Activated CD4-positive, alpha-beta T cell treated with anti-CD3 and anti-CD28 coated beads, Interleukin-2, amount 50 U/mL, for 24 hours (primary cell): ENCODE results near the gene WNK1.
"Not testable (repeated sequence)": the region's sequence is repeated elsewhere in the genome, so short reads cannot be mapped to it uniquely, and the experiment has no call there.

ENCODE experiments used
- DNase-seq, 2 donors: peaks; one replicate each; pipeline ENCODE4 v3.0.0-alpha.2; 2020; ENCODE audit warnings: low read depth in 1 of 2, low spot score in 1 of 2

WNK1 gene

DNA sequence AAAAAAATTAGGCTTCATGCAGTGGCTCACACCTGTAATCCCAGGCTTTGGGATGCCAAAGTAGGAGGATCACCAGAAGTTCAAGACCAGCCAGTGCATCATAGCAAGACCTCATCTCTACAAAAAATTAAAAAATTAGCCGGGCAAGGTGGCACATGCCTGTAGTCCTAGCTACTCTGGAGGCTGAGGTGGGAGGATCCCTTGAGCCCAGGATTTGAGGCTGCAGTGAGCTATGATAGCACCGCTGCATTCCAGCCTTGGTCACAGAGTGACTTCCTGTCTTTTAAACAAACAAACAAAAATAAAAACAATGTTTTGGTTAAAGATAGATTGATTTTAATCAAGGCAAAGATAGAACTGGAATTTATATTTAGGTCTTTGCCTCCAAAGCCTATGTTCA, 60.6 kb downstream of the WNK1 start:
- no peak for DNase-seq

DNA sequence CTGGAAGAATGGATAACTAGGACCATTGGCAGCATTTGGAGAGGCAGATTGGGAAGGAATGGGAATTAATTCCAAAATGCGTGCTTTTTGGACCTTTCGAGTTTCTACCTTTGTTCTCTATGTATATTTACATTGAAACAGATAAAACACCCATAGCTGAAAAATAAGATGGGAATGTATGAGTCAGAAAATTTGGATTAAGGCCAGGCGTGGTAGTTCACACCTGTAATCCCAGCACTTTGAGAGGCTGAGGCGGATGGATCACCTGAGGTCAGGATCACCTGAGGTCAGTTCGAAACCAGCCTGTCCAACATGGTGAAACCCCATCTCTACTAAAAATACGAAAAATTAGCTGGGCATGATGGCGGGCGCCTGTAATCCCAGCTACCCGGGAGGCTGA, 65.1 kb downstream of the WNK1 start:
- not testable (repeated sequence) for DNase-seq

DNA sequence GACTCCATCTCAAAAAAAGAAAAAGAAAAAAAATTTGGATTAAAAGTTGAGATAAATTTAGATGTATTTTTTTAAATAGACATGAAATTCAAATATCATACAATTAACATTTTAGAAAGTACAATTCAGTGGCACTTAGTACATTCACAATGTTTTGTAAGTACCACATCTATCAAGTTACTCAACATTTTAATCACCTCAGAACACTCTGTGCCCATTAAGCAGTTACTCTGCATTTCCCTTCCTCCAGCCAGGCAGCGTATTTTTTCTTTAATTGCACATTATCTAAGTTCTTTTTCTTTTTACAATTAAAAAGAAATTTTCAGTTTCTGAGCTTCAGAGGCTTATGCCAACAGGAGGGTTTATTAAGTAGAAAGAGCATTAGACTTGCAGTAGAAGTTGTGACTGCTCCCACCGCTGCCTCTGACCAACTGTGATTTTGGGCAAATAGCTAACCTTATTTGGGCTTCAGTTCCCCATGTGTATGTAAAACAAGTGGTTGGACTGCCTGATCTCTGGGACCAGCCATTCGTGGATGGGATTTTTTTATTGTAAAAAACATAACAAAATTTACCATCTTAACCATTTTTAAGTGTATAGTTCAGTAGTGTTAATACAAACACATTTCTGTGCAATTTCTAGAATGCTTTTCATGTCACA, 65.7 kb downstream of the WNK1 start:
- no peak for DNase-seq

DNA sequence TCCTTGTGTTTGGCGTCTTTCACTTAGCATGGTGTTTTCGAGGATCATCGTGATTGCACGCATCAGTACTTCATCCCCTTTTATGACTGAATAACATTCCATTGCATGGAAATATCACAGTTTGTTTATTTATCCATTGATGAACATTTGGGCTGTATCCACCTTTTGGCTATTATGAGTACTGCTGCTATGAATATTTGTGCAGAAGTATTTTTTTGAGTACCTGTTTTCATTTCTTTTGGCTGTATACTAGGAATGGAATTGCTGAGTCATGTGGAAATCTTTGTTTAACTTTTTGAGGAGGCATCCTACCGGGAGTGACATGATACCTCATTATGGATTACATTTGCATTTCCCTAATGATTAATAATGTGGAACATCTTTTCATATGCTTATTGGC, 66.4 kb downstream of the WNK1 start:
- no peak for DNase-seq

DNA sequence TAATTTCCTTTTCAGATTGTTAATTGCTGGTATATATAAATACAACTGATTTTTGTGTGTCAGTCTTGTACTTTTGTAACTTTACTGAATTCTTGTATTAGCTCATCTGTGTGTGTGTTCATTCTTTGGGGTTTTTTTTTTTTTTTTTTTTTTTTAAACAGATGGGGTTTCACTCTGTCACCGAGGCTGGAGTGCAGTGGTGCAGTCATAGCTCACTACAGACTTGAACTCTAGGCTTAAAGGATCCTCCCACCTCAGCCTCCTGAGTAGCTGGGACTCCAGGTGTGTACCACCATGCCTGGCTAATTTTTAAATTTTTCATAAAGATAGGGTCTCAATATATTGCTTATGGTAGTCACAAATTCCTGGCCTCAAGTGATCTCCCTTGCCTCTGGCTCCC, 68.0 kb downstream of the WNK1 start:
- DNase-seq, result no peak

DNA sequence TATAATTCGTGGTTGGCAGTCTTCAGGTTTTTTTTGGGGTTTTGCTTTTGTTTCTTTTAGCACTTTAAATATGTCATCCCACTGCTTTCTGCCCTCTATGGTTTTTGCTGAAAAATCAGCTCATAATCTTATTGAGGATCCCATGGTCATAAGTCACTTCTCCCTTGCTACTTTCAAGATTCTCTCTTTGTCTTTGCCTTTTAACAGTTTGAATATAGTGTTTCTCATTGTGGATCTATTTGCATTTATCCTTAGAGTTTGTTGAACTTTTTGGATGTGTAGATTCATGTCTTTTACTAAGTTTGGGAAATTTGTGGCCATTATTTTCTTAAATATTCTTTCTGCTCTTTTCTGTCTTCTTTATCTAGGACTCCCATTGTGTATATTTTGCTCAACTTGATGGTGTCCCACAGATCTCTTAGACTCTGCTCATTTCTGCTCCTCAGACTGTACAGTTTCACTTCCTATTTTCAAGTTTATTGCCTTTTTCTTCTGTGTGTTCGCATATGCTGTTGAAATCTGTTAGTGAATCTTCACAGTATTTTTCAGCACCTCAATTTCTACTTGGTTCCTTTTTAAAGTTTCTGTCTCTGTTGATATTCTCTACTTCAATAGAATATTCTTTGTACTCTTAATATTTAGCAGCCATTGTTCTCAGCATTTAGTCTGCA, 70.8 kb downstream of the WNK1 start:
- no peak for DNase-seq

DNA sequence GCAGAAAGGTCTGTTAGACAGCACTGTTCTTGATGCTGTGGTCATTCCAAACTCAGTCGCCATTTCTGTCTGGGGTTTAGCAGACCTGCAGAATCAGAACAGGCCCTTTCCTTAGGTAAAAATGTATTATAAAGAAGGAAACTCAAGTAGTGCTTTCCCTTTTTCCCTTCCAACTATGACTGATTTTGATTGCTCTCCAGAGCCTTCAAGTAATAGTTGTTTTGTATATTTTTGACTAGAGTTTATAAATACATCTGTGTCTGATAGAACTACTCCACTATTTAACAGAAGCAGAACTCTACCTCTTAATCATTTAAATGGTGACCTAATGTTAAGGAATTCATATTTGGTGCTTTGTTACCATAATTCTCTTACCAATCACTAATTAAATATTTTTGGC, 74.0 kb downstream of the WNK1 start:
- DNase-seq, result no peak

DNA sequence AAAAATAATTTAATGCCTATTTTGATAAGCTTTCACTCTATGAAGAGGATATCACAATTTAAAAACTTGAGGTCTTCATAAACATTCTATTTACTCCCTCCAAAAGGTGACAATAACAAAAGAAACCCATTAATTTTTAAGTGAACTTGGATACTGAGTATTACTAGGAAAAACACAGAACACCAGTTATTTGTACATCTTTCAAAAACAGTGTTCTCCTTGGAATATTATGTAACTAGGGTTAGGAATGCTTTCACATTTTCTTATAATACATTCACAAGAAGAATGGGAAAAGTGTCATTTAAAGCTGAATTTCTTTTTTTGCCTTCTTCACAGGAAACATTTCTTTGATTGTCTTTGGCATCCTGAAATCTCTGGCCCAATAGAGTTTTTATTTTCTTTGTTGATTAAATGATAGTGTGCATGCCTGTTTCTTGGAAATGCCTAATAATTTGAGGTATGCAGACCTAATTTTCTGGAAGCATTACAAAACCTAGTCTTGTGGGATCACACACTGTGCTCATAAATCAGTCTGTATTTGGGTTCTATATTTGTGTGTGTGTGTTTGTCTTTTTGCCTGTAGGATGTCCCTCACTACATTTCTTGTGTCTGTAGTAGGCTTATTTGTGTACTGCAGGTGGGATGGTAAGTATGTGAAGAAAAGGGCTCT, 76.5 kb downstream of the WNK1 start:
- DNase-seq, result no peak

DNA sequence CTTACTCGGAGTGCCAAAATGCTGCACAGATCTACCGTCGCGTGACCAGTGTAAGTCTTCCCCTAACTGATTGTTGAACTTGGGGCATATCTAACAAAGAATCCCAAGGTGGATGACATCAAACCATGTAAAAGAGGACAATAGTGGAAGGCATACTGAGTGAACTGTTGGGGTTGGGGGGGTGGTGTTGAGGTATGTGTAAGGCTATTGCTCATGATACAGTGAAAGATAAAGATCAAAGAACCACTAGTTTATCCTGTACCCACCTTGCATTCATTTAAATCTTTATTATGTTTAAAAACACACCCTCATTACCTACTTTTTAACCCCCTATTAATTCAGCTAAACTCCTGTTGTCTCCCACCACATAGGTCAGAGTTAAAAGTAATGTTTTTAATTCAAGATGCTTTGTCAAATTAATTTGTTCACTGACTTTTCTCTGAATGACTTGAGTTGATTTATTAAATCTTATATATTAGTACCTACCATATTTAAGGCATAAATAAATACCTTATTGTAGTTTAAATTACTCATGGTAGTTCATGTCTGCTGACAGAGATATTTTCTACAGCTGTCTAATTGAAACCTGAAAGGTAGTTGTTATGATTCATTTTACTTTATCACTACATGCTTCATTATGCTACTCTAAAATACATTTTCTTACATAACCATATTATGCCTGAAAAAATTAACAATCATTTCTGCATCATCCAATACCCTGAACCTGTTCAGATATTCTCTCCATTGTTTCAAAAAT, 77.9 kb downstream of the WNK1 start:
- DNase-seq, result no peak

DNA sequence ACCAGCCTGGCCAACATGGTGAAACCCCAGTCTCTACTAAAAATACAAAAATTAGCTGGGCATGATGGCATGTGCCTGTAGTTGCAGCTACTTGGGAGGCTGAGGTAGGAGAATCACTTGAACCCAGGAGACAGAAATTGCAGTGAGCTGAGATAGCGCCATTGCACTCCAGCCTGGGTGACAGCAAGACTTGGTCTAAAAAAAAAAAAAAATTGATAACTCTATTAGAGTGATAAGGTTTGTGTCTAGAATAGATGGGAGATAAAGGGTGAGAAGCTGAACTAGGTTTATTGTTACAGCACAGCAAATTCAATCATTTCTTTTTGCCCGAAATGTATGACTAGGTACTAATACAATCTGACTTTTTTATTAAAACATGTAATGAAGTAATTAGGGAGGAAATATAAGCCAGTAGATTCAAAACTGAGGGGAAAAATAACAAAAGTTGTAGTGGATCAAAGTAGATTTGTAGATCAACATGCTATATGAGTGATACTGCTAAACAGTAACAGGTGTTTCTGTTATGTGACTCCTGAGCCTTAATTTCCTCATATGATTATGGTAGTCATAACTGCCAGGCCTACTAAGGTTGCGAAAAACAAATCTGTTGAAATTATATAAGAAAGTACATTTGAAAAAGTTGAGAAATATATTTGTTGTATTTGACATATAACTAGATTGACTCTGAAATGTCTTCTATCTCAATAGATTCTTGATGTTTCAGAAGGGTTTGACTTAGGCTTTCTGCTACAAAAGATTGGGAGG, 83.6 kb downstream of the WNK1 start:
- no peak for DNase-seq

DNA sequence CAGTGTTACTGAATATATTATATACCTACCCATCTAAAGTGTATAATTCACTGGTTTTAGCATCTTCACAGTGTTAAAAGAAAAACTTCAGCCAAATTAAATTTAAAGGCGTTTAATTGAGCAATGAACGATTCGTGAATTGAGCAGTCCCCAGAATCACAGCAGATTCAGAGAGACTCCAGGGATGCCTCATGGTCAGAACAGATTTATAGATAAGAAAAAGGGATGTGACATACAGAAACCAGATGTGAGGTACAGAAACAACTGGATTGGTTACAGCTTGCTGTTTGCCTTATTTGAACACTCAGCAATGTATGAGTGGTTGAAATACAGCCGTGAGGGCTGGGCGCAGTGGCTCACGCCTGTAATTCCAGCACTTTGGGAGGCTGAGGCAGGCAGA, 84.6 kb downstream of the WNK1 start:
- no peak for DNase-seq

DNA sequence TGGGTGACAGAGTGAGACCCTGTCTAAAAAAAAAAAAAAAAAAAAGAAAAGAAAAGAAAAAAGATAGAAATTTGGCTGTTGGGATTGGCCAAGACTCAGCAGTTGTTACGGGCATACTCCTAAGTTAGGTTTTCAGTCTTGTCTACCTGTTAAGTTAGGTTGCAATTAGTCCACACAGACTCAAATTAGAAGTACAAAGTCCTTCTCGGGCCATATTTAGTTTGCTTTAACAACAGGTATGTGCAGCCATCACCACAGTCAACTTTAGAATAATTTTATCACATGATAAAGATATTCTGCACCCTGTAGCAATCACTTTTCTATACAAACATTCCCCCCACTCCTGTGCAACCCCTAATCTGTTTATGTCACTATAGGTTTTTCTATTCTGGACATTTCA, 85.2 kb downstream of the WNK1 start:
- DNase-seq, result no peak

DNA sequence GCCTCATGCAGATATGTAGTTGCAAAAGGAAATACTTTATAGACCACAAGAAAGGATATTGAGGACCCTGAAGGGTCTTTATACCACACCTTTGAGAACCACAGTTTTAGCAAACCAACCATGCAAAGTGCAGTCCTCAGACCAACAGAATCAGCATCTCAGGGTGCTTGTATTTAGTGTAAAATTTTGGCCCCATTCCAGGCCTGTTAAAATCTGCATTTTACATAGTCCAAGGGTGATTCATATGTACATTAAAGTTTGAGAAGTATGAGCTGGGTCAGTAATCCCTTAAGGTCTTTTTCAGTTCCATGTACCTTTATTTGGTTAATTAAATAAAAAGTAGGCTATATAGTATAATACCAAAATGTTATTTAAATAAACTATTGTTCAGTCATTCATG, 91.2 kb downstream of the WNK1 start:
- no peak for DNase-seq

DNA sequence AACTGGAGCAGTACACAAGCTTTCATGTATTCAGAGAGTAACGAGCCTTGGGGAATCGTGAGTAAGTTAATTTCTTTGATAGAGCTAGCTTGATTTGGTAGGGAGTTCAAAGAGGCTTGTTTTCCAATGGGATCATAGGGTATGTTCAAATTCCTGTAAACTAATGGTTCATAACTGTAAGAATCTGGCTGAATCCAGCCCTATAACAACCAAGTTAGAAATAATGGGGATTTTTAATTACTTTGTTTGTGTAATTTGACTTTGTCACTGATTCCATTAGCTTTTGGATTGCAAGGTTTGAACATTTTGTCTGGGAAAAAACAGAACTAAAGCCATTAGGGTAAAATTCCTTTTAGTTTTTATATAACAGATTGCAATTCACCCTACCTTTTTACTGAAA, 94.0 kb downstream of the WNK1 start:
- DNase-seq, result no peak

DNA sequence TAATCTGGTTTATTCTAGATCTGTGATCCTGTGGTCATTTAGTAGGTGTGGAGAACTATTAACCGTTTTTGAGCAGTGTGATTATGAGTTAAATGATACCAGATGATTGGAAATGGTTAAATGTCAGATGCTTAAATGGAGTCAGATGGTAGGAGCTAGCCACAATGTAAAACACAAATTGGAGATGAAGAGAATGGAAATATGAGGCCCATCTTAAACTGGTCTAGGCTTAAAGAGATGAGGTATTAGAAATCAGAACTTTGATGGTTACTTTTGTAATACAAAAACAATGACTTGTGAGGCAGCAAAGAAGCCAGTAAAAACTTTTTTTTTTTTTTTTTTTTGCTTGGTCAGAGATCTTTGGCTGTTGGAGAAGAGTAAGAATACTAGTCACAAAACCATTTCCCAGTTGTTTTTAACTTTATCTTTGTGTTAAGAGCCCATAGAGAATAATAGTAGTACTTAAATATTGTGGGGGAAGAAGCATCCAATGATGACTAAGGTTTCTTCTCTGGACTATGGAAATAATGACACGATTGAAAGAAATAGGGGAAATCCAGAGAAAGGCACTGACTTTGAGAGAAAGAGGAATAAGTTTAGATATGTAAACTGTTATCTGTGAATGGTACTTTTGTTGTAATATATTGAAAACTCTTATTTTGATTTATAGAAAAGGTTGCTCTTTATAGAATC, 95.9 kb downstream of the WNK1 start:
- DNase-seq, result no peak

DNA sequence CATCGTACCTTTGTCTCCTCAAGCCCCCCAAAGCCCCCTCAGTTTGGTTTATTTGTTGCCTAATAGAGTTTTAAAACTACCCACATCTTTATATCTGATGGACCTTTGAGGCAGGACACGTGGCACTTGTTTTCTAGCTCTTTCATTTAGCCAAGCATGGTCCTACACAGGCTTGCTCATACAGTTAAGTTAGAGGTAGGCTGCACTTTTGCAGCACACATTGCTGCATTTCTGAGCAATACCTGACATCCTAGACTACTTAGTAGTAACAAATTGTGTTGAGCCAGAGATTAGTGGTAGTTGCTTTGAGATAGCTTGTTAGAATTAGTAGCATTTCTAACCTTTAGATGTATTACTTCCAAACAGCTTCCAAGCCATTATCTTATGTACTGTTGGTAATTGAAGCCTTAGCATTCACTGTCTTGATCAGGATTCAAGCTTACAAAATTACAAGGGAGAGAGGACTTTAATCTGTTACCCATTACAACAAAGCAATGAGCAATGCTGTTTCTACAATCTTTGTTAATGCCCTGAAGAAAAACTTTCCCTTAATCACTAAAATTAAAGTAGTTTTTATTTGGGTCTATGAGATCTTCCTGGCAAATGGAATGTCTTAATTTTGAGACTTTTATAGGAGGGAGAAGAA, 96.6 kb downstream of the WNK1 start:
- DNase-seq, result no peak

DNA sequence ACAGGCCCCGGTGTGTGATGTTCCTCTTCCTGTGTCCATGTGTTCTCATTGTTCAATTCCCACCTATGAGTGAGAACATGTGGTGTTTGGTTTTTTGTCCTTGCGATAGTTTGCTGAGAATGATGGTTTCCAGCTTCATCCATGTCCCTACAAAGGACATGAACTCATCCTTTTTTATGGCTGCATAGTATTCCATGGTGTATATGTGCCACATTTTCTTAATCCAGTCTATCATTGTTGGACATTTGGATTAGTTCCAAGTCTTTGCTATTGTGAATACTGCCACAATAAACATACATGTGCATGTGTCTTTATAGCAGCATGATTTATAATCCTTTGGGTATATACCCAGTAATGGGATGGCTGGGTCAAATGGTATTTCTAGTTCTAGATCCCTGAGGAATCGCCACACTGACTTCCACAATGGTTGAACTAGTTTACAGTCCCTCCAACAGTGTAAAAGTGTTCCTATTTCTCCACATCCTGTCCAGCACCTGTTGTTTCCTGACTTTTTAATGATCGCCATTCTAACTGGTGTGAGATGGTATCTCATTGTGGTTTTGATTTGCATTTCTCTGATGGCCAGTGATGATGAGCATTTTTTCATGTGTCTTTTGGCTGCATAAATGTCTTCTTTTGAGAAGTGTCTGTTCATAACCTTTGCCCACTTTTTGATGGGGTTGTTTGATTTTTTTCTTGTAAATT, 97.5 kb downstream of the WNK1 start:
- not testable (repeated sequence) for DNase-seq

DNA sequence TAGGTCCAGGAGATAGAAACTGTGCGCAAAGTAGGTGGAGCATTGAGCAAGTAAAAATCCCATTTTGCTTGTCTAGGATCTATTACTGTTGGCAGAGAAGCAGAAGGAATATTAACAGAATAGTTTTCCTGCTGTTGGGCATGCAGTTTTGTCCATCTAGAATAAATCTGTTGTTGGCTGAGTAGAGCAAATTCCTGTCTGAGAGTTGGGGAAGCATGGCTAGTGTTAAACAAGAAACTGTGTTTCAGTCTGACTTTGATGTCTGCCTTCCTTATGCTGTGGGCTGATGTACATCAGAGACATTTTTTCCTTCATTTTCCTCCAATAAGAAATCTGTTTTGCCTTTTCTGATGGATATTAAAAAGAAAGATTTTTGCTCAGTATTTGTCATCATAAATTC, 99.0 kb downstream of the WNK1 start:
- DNase-seq, result no peak

DNA sequence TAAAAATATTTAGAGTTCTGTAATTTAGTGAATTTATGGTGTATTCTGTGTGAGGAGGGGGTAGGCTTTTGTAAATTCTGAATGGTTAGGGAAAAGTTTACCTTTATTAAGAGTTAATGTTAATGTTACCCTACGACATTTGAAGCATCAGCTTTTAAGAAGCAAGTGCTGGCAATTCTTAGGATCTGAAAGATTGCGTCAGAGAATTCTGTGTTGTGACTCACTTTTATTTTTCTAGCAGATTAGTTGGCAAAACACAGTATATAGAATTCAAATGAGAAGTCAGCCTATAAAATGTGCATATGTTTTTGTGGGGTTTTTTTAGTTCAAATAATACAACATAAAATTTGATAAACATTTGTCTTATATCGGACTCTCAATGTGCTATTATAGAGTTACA, 99.5 kb downstream of the WNK1 start:
- DNase-seq, result no peak

DNA sequence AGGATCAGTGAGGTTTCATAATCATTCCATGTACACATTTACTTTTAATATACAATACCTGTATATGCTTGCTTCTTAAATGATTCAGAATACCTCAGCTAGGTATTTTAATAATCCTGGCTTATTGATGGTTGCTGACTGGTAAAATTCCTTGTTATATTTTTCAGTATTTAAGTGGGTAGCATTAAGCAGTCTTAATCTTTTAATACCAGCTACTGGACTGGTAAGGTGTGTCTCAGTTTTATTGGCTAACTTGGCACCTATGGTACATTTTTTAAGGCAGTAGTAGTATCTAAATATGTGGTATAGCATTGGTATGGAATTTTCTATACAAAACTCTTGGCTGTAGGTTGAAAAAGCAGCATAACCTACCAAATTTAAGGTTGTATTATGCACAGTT, 100.5 kb downstream of the WNK1 start:
- DNase-seq, result no peak
